NCI-H1694 treated with DMSO at 0.1 percent for 48 hours (cell line): ENCODE results near the gene SLITRK5.

Experiments
- DNase-seq: peaks from one replicate; lab custom pipeline; 2025; lab: John Stamatoyannopoulos, UW

The SLITRK5 gene

DNA sequence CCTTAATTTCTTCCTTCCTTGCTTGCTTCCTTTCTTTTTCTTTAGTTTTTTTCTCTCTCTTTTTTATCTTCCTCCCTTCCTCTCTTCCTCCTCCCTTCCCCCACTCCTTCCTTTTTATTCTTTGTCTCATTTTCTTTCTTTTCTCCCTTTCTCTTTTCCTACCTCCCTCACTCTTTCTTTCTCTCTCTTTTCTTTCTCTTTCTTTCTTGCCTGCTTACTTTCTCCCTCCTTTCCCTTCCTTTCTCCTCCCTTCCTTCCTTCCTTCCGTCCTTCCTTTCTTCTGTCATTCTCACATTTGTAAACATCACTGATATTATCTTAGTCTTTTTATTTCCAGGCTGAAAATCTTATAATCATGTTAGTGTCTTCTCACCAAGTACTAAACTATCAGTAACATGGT is 38.8 kb downstream of the SLITRK5 start:
- DNase-seq = no peak

GRCh38 chr13:87712012-87712411 is 40.8 kb downstream of the SLITRK5 start:
- DNase-seq = no peak
